Lower leg skin (tissue), 4 donors: ENCODE measurements around the gene DUSP10. TPM values are rescaled to one million over a fixed set of nuclear protein-coding genes. Genes with fewer than 3 reads are reported as not detected.

Experiments
- DNase-seq, 2 donors: peaks; one replicate each; pipeline ENCODE4 v3.0.0-alpha.2; 2019; ENCODE audit warnings: low spot score in 2 of 2
- H3K4me3 ChIP-seq: fragments of 200-600 bp; sonication (generic); 2 replicates; pipeline ENCODE4 v1.5.1; 2017; ENCODE audit warnings: mild to moderate bottlenecking, low read depth; ENCODE audit not compliant: poor library complexity, severe bottlenecking
- POLR2A ChIP-seq, 2 donors: fragments of 450-650 bp; IDR thresholded peaks; one replicate each; pipeline ENCODE4 v1.6.1; 2016 to 2017; ENCODE audit warnings: antibody characterized with exemption in 2 of 2, mild to moderate bottlenecking in 1 of 2, moderate library complexity in 1 of 2
- WGBS, 2 donors: methylation state at CpG; one replicate each; pipeline ENCODE4 v1.1.5; 2018; 5-methylcytosine and 5-hydroxymethylcytosine counted together
- intact Hi-C: fragments of 100-400 bp; cut with DNase I; formaldehyde crosslinking; loops from one replicate; pipeline ENCODE4 v1.15.0; 2023; ENCODE audit warnings: low total_unique reads
- total RNA-seq, 4 donors: library from RNA; depleted of rRNA; stranded (reverse); fragments of >200 nt; gene quantifications; one replicate each; pipeline ENCODE4 v1.1.0, GENCODE V29; 2016
- TF ChIP-seq, protein P1 (sequence below), 3 donors: fragments of 450-650 bp; IDR thresholded peaks; one replicate each; pipeline ENCODE4 v1.5.1; 2016; ENCODE audit warnings: antibody characterized with exemption in 3 of 3, mild to moderate bottlenecking in 3 of 3, moderate library complexity in 2 of 3

DUSP10 gene
- total RNA-seq, 4 donors from 2014 or later: 11.8 to 20.9 (median 14.6) TPM

- intact Hi-C loops: no loop called here
- no peak for DNase-seq
- 76 to 81% methylated on average over 3 of the region's 3 CpGs for WGBS, 2 donors
- TF ChIP-seq, protein P1, sequence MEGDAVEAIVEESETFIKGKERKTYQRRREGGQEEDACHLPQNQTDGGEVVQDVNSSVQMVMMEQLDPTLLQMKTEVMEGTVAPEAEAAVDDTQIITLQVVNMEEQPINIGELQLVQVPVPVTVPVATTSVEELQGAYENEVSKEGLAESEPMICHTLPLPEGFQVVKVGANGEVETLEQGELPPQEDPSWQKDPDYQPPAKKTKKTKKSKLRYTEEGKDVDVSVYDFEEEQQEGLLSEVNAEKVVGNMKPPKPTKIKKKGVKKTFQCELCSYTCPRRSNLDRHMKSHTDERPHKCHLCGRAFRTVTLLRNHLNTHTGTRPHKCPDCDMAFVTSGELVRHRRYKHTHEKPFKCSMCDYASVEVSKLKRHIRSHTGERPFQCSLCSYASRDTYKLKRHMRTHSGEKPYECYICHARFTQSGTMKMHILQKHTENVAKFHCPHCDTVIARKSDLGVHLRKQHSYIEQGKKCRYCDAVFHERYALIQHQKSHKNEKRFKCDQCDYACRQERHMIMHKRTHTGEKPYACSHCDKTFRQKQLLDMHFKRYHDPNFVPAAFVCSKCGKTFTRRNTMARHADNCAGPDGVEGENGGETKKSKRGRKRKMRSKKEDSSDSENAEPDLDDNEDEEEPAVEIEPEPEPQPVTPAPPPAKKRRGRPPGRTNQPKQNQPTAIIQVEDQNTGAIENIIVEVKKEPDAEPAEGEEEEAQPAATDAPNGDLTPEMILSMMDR (IDR thresholded peaks at IDR 0.05): no peak
- no peak for TF ChIP-seq POLR2A (IDR thresholded peaks at IDR 0.05)
- H3K4me3 ChIP-seq: no peak overlapping the region
Measured at GRCh38 chr1:221712776-221713431, 29.0 kb downstream of the DUSP10 start.

- TF ChIP-seq POLR2A (IDR thresholded peaks at IDR 0.05): no peak
- TF ChIP-seq, protein P1 (IDR thresholded peaks at IDR 0.05): no peak
- no peak overlapping the region for H3K4me3 ChIP-seq
- intact Hi-C loops: no loop called here
- peak in 1 of 2 donors; percentile 33 for DNase-seq
- WGBS, 2 donors: 39 to 50% methylated on average over 1 of the region's 1 CpG
Measured at GRCh38 chr1:221712198-221712684, 29.6 kb downstream of the DUSP10 start.

GRCh38 chr1:221711656-221712055, 30.2 kb downstream of the DUSP10 start:
- no peak for DNase-seq
- 77 to 85% methylated on average over 1 of the region's 1 CpG for WGBS, 2 donors
- H3K4me3 ChIP-seq: no peak overlapping the region
- TF ChIP-seq POLR2A (IDR thresholded peaks at IDR 0.05): no peak
- TF ChIP-seq, protein P1 (IDR thresholded peaks at IDR 0.05): no peak
- intact Hi-C loops: no loop called here

DNA sequence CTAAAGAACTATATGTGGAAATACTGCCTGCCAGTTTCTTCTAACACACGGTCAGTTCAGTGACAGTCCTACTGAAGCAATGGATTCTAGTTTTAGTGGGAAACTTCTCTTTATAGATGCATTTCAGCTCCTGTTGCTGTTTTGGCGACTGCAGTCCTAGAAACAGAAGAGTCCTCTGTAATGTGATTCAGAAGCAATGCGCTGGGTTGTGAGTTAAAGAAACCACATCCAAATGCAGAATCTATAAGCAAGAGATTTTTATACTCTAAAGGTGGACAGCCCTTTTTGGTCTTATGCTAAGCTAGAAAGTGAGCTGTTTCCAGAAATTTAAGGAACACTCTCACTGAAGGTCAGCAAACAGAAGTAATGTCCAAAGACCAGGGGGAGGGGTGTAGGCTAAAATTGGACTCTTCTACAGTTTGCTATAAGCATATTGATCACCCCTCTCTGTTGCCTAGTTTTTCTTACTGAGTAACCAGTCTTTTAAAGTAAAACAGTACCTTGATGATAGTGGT, 30.8 kb downstream of the DUSP10 start:
- no peak for DNase-seq
- TF ChIP-seq POLR2A (IDR thresholded peaks at IDR 0.05): no peak
- TF ChIP-seq, protein P1 (IDR thresholded peaks at IDR 0.05): no peak
- 69 to 80% methylated on average over 3 of the region's 3 CpGs for WGBS, 2 donors
- H3K4me3 ChIP-seq: no peak overlapping the region
- intact Hi-C loops: no loop called here

DNA sequence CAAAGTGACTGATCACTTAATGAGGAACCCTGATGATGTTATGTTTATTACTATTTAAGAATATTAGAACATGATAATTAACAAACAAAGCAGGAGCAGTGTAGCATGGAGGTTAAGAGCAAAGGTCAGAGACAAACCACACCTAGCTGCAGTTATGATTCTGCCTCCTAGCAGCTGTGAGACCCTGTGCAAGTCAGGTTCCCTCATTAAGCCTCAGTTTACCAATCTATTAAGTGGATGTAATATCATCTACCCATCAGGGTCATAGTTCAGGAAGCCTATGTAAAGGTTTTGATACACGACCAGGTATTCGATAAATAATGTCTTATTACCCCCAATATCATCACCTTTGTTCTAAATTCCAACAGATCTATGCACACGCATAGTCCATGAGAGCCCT, 32.0 kb downstream of the DUSP10 start:
- TF ChIP-seq, protein P1 (IDR thresholded peaks at IDR 0.05): no peak
- WGBS, 2 donors: 78 to 94% methylated on average over 3 of the region's 3 CpGs
- H3K4me3 ChIP-seq: no peak overlapping the region
- intact Hi-C loops: loop anchor here (10.0 kb wide), 1 partner anchor 105 kb away; no protein-coding TSS in a partner anchor
- no peak for DNase-seq
